Neuronal stem cell (in vitro differentiated cells): ENCODE measurements around the gene CCNQ.

Experiments
- DNase-seq: peaks from one replicate; pipeline ENCODE4 v3.0.0-alpha.2; 2013; ENCODE audit warnings: low spot score
- H2AFZ ChIP-seq: one replicate; pipeline ENCODE4 v1.6.1; 2013; ENCODE audit warnings: mild to moderate bottlenecking, low read length, inconsistent platforms
- H2AK5ac ChIP-seq: 2 replicates; pipeline ENCODE4 v1.6.1; 2013; ENCODE audit warnings: low read depth, mild to moderate bottlenecking, inconsistent platforms, low read length, moderate library complexity, mixed read lengths
- H2BK120ac ChIP-seq: 2 replicates; pipeline ENCODE4 v1.6.1; 2013; ENCODE audit warnings: low read depth, mild to moderate bottlenecking, inconsistent platforms, low read length, moderate library complexity, mixed read lengths
- H2BK12ac ChIP-seq: one replicate; pipeline ENCODE4 v1.6.1; 2013; ENCODE audit warnings: low read length, inconsistent platforms
- H2BK15ac ChIP-seq: 2 replicates; pipeline ENCODE4 v1.6.1; 2013; ENCODE audit warnings: mild to moderate bottlenecking, low read length, inconsistent platforms, mixed read lengths
- H2BK5ac ChIP-seq: one replicate; pipeline ENCODE4 v1.6.1; 2013; ENCODE audit warnings: inconsistent platforms, mild to moderate bottlenecking, low read length, moderate library complexity
- H3K14ac ChIP-seq: one replicate; pipeline ENCODE4 v1.6.1; 2013; ENCODE audit warnings: low read length, inconsistent platforms
- H3K18ac ChIP-seq: 2 replicates; pipeline ENCODE4 v1.6.1; 2013; ENCODE audit warnings: low read length, inconsistent platforms
- H3K23ac ChIP-seq: 2 replicates; pipeline ENCODE4 v1.6.1; 2013; ENCODE audit warnings: low read depth, mild to moderate bottlenecking, mixed read lengths, low read length, inconsistent platforms; ENCODE audit not compliant: poor library complexity
- H3K27ac ChIP-seq: replicated peaks from 3 replicates; pipeline ENCODE4 v1.5.1; 2013; ENCODE audit warnings: low read length, inconsistent platforms
- H3K27me3 ChIP-seq, 3 experiments: 2 replicates each; pipeline ENCODE4 v1.6.1; 2013; ENCODE audit warnings: low read length in 3 of 3, mild to moderate bottlenecking in 2 of 3, inconsistent platforms in 1 of 3, low read depth in 1 of 3, mixed read lengths in 1 of 3, moderate library complexity in 1 of 3; ENCODE audit not compliant: control insufficient read depth in 3 of 3, insufficient read depth in 3 of 3
- H3K36me3 ChIP-seq, 2 donors: replicated peaks in 1 of 2; 2 replicates each; pipeline ENCODE4 v1.6.1; 2013; ENCODE audit warnings: low read length in 2 of 2; ENCODE audit not compliant: control insufficient read depth in 2 of 2, insufficient read depth in 2 of 2
- H3K4ac ChIP-seq: 2 replicates; pipeline ENCODE4 v1.6.1; 2013; ENCODE audit warnings: inconsistent platforms, mild to moderate bottlenecking, low read length, moderate library complexity
- H3K4me1 ChIP-seq, 2 donors: 1 replicate in 1 of 2; 2 replicates in 1 of 2; pipeline ENCODE4 v1.6.1; 2013; ENCODE audit warnings: low read length in 2 of 2, low read depth in 1 of 2; ENCODE audit not compliant: control insufficient read depth in 2 of 2, insufficient read depth in 1 of 2
- H3K4me2 ChIP-seq: one replicate; pipeline ENCODE4 v1.6.1; 2013; ENCODE audit warnings: mild to moderate bottlenecking, low read length, inconsistent platforms; ENCODE audit not compliant: insufficient read depth, poor library complexity, severe bottlenecking
- H3K4me3 ChIP-seq, 2 donors: 2 replicates each; pipeline ENCODE4 v1.5.1; 2013; ENCODE audit warnings: low read length in 2 of 2, mild to moderate bottlenecking in 2 of 2, inconsistent platforms in 1 of 2, moderate library complexity in 1 of 2
- H3K79me1 ChIP-seq: one replicate; pipeline ENCODE4 v1.6.1; 2013; ENCODE audit warnings: low read depth, mild to moderate bottlenecking, inconsistent platforms, low read length, moderate library complexity
- H3K9ac ChIP-seq: one replicate; pipeline ENCODE4 v1.6.1; 2013; ENCODE audit warnings: mild to moderate bottlenecking, low read depth, low read length, inconsistent platforms; ENCODE audit not compliant: poor library complexity
- H3K9me3 ChIP-seq, 2 donors: replicated peaks in 1 of 2; 2 replicates each; pipeline versions ENCODE3 to v1.6.1; 2013; ENCODE audit warnings: low read length in 2 of 2, mild to moderate bottlenecking in 2 of 2, inconsistent platforms in 1 of 2, low read depth in 1 of 2, mixed read lengths in 1 of 2, moderate library complexity in 1 of 2; ENCODE audit not compliant: control insufficient read depth in 2 of 2, insufficient read depth in 1 of 2
- H4K8ac ChIP-seq: one replicate; pipeline ENCODE4 v1.6.1; 2013; ENCODE audit warnings: low read depth, mild to moderate bottlenecking, inconsistent platforms, low read length, moderate library complexity
- H4K91ac ChIP-seq: one replicate; pipeline ENCODE4 v1.6.1; 2013; ENCODE audit warnings: low read length, low read depth, mild to moderate bottlenecking, inconsistent platforms; ENCODE audit not compliant: poor library complexity
- WGBS, 2 donors: extraction: QIAGEN DNeasy Blood & Tissue Kit; methylation state at CpG; one replicate each; pipeline ENCODE4 v1.1.7; 2013; ENCODE audit warnings: missing lambda C conversion rate in 2 of 2, mixed read lengths in 1 of 2; ENCODE audit not compliant: insufficient read length in 2 of 2, insufficient replicate concordance in 1 of 2; ENCODE audit errors: extremely low coverage in 2 of 2; 5-methylcytosine and 5-hydroxymethylcytosine counted together

CCNQ gene

DNA sequence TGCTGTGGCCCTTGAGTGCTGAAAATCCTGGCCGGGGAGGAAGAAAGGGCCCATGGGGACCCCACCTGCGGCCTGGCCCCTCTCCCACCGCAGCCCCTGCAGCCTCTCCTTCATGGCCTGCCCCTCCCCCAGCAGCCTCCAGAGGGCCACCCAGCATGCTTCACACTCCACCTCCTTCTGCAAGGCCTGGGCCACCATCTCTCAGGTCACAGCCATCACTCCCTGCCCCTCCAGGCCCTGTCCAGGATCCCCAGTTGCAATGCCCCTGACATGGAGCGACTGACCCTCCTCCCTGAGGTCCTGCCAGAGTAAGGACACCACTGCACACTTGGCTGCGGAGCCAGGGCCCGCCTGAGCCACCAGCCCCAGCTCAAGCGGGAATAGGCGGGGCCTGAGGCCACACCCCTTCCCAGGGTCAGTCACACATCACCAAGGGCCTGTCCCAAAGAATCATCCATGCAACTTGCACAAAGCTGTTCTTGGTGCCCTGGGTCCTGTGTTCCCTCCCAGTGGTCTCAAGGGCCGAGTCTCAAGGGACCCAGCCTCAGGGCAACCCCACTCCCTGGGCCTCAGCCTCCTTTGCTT lies 32.9 kb downstream of the CCNQ start:
- no peak for DNase-seq

DNA sequence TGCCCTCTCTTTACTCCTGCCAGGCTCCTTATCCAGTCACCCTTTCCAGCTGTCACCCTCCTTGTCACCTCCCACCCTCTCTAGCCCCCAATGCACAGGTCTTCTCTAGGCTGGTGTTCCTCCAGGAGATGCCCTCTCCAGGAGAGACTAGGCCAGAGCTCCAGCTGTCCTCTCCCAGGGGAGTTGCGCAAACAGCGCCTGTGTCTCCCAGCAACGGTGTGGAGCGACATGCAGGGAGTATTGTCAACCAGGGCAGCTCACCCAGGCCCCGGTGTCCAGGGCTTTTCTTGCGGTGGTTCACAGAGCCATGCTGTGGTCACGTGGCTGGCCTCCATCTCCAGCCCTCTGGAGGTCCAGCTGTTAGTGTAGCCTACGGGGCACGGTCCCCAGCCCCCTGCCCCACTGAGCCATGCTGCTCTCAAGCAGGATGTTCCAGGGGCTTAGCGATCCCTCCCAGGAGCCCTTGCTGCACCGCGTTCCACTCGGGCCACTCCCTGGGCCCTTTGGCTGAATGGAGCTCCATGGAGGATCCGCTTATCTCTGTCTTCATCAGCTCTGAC lies 34.8 kb downstream of the CCNQ start:
- Histone ChIP-seq H2BK5ac (no peak overlapping the region), H3K27ac (no peak overlapping the region), H3K14ac (no peak overlapping the region), H3K36me3 (no peaks in the 10 kb centered on the region), H3K27me3 (peaks cover 0 to 72% (median 0%) of the 10 kb centered on the region in 3 experiments), H2BK15ac (no peak overlapping the region), H4K91ac (no peak overlapping the region), H2AFZ (no peak overlapping the region), H3K9ac (no peak overlapping the region), H4K8ac (no peak overlapping the region), H2BK12ac (no peak overlapping the region), H3K9me3 (no peaks in the 10 kb centered on the region), H3K4ac (no peak overlapping the region), H2AK5ac (no peak overlapping the region), H3K4me1 (peaks cover 2% of the 10 kb centered on the region in 2 donors), H3K4me2 (no peak overlapping the region), H3K4me3 (no peak overlapping the region), H3K23ac (no peak overlapping the region), H2BK120ac (no peak overlapping the region), H3K79me1 (no peaks in the 10 kb centered on the region), H3K18ac (no peak overlapping the region)
- WGBS, 2 donors = no CpG with 5 or more reads among the region's 14 CpGs
- no peak for DNase-seq

More for the DNA sequence above, 32.9 kb downstream of the CCNQ start:
- H3K4me3 ChIP-seq = no peak overlapping the region
- no peaks in the 10 kb centered on the region for H3K9me3 ChIP-seq
- H3K27ac ChIP-seq = no peak overlapping the region
- no peak overlapping the region for H2AK5ac ChIP-seq
- peaks cover 0 to 64% (median 0%) of the 10 kb centered on the region in 3 experiments for H3K27me3 ChIP-seq
- H2BK5ac ChIP-seq = no peak overlapping the region
- peak overlapping the region; percentile 2 for H3K4me2 ChIP-seq
- H3K14ac ChIP-seq = no peak overlapping the region
- H4K91ac ChIP-seq = no peak overlapping the region
- H4K8ac ChIP-seq = no peak overlapping the region
- no peak overlapping the region for H3K4ac ChIP-seq
- no peak overlapping the region for H3K9ac ChIP-seq
- no peak overlapping the region for H2BK120ac ChIP-seq
- H2BK15ac ChIP-seq = no peak overlapping the region
- no peak overlapping the region for H3K23ac ChIP-seq
- H3K36me3 ChIP-seq = no peaks in the 10 kb centered on the region
- H3K18ac ChIP-seq = peak overlapping the region; percentile 76
- H2AFZ ChIP-seq = peak overlapping the region; percentile 59
- peaks cover 2% of the 10 kb centered on the region in 2 donors for H3K4me1 ChIP-seq
- no peak overlapping the region for H2BK12ac ChIP-seq
- no peaks in the 10 kb centered on the region for H3K79me1 ChIP-seq
- no CpG with 5 or more reads among the region's 9 CpGs for WGBS, 2 donors

DNA sequence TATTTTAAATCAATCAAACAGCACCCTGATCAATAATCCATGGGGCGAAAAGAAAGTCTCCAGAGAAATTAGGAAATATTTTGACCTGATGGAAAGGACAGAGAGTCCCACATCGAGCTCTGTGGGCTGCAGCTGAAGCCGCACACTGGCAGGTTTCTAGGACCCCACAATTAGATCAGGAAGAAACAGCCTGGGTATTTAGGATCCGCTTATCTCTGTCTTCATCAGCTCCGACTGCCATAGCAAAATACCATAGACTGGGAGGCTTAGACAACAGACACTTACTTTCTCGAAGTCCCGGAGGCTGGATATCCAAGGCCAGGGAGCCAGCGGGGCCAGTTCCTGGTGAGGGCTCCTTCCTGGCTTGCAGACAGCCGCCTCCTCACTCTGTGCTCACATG lies 36.4 kb downstream of the CCNQ start:
- Histone ChIP-seq H3K79me1 (no peaks in the 10 kb centered on the region), H3K14ac (no peak overlapping the region), H2BK120ac (no peak overlapping the region), H3K4me1 (peaks cover 2% of the 10 kb centered on the region in 2 donors), H2AK5ac (no peak overlapping the region), H4K91ac (no peak overlapping the region), H3K9me3 (no peaks in the 10 kb centered on the region), H4K8ac (no peak overlapping the region), H3K4me3 (no peak overlapping the region), H3K36me3 (no peaks in the 10 kb centered on the region), H3K9ac (no peak overlapping the region), H3K27me3 (peaks cover 0 to 65% (median 0%) of the 10 kb centered on the region in 3 experiments), H3K4ac (no peak overlapping the region), H2BK5ac (no peak overlapping the region), H2AFZ (no peak overlapping the region), H2BK12ac (no peak overlapping the region), H3K18ac (no peak overlapping the region), H3K27ac (no peak overlapping the region), H3K4me2 (no peak overlapping the region), H3K23ac (no peak overlapping the region), H2BK15ac (no peak overlapping the region)
- DNase-seq = no peak
- WGBS, 2 donors = no CpG with 5 or more reads among the region's 9 CpGs

DNA sequence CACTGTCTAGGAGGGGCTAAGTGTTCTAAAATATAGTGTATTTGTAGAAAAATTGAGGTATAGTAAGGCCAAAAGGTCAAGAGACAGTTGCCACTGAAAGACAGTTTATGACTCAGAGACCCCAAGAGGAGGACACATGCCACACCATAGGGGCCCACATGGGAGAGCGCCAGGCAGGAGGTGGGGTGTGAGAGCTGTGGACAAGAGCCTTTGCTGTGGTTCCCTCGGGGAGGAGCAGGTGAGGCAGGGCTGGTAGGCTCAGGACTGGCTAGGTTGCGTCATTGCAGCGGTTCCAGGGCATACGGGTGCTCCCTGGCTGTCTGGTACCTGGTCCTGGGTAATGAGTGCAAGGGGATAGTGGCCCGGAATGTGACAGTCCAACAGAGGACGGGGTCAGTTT lies 37.6 kb downstream of the CCNQ start:
- H2BK12ac ChIP-seq = no peak overlapping the region
- DNase-seq = no peak
- no peak overlapping the region for H4K91ac ChIP-seq
- no peaks in the 10 kb centered on the region for H3K79me1 ChIP-seq
- no peak overlapping the region for H4K8ac ChIP-seq
- H3K4me2 ChIP-seq = no peak overlapping the region
- H3K27me3 ChIP-seq = peaks cover 0 to 66% (median 0%) of the 10 kb centered on the region in 3 experiments
- no peak overlapping the region for H3K14ac ChIP-seq
- H3K18ac ChIP-seq = no peak overlapping the region
- no peak overlapping the region for H2BK5ac ChIP-seq
- H3K4ac ChIP-seq = no peak overlapping the region
- H2BK15ac ChIP-seq = no peak overlapping the region
- no peak overlapping the region for H2AK5ac ChIP-seq
- no CpG with 5 or more reads among the region's 7 CpGs for WGBS, 2 donors
- H3K9me3 ChIP-seq = no peaks in the 10 kb centered on the region
- no peak overlapping the region for H2AFZ ChIP-seq
- no peaks in the 10 kb centered on the region for H3K36me3 ChIP-seq
- no peak overlapping the region for H3K23ac ChIP-seq
- H3K4me1 ChIP-seq = peaks cover 2% of the 10 kb centered on the region in 2 donors
- no peak overlapping the region for H2BK120ac ChIP-seq
- H3K4me3 ChIP-seq = no peak overlapping the region
- H3K9ac ChIP-seq = no peak overlapping the region
- H3K27ac ChIP-seq = no peak overlapping the region
